Measurements from ENCODE around the gene CYBB.
"Not testable (repeated sequence)": the region's sequence is repeated elsewhere in the genome, so short reads cannot be mapped to it uniquely, and the experiment has no call there.

Gene CYBB

GRCh38 chrX:37759351-37759750 is 20.5 kb upstream of the CYBB start:
- Histone ChIP-seq H3K9me3 (no peaks in the 10 kb centered on the region), H3K4me1 (no peaks in the 10 kb centered on the region), H3K4me3 (no peak overlapping the region), H3K36me3 (no peaks in the 10 kb centered on the region), H3K27me3 (no peaks in the 10 kb centered on the region), H3K27ac (no peak overlapping the region)
- DNase-seq = no peak
- intact Hi-C loops (cut with DNase I; ENCODE audit: low total_unique reads) = no loop called here
- TF ChIP-seq CTCF (IDR thresholded peaks at IDR 0.05) = no peak

GRCh38 chrX:37759878-37760418 is 19.9 kb upstream of the CYBB start:
- intact Hi-C loops (cut with DNase I; ENCODE audit: low total_unique reads) = no loop called here
- Histone ChIP-seq H3K27me3 (no peaks in the 10 kb centered on the region), H3K9me3 (no peaks in the 10 kb centered on the region), H3K27ac (no peak overlapping the region), H3K36me3 (no peaks in the 10 kb centered on the region), H3K4me3 (no peak overlapping the region), H3K4me1 (no peaks in the 10 kb centered on the region)
- no peak for DNase-seq
- no peak for TF ChIP-seq CTCF (IDR thresholded peaks at IDR 0.05)

- no peaks in the 10 kb centered on the region for H3K36me3 ChIP-seq
- no peaks in the 10 kb centered on the region for H3K27me3 ChIP-seq
- DNase-seq = no peak
- H3K4me3 ChIP-seq = no peak overlapping the region
- no peaks in the 10 kb centered on the region for H3K4me1 ChIP-seq
- intact Hi-C loops (cut with DNase I; ENCODE audit: low total_unique reads) = no loop called here
- peaks cover 0 to 2% (median 0%) of the 10 kb centered on the region in 3 donors for H3K9me3 ChIP-seq
- TF ChIP-seq CTCF (IDR thresholded peaks at IDR 0.05) = no peak
- H3K27ac ChIP-seq = no peak overlapping the region
These were observed 16.5 kb upstream of the CYBB start for GRCh38 chrX:37763400-37763799.

GRCh38 chrX:37765507-37765906 is 14.4 kb upstream of the CYBB start:
- Histone ChIP-seq H3K9me3 (peaks cover 0 to 11% (median 0%) of the 10 kb centered on the region in 3 donors), H3K4me3 (no peak overlapping the region), H3K27ac (no peak overlapping the region), H3K4me1 (no peaks in the 10 kb centered on the region), H3K27me3 (no peaks in the 10 kb centered on the region), H3K36me3 (no peaks in the 10 kb centered on the region)
- intact Hi-C loops (cut with DNase I; ENCODE audit: low total_unique reads) = no loop called here
- no peak for TF ChIP-seq CTCF (IDR thresholded peaks at IDR 0.05)
- DNase-seq = no peak

- no peak for TF ChIP-seq CTCF (IDR thresholded peaks at IDR 0.05)
- Histone ChIP-seq H3K4me3 (no peak overlapping the region), H3K36me3 (no peaks in the 10 kb centered on the region), H3K4me1 (no peaks in the 10 kb centered on the region), H3K27me3 (no peaks in the 10 kb centered on the region), H3K27ac (no peak overlapping the region), H3K9me3 (peaks cover 0 to 11% (median 0%) of the 10 kb centered on the region in 3 donors)
- intact Hi-C loops (cut with DNase I; ENCODE audit: low total_unique reads) = no loop called here
- no peak for DNase-seq
These were observed 12.4 kb upstream of the CYBB start for GRCh38 chrX:37767430-37767829.

GRCh38 chrX:37768866-37769265 is 11.0 kb upstream of the CYBB start:
- H3K9me3 ChIP-seq = peaks cover 0 to 11% (median 0%) of the 10 kb centered on the region in 3 donors
- H3K27me3 ChIP-seq; H3K4me3 ChIP-seq; H3K27ac ChIP-seq; H3K36me3 ChIP-seq; H3K4me1 ChIP-seq; DNase-seq; intact Hi-C loops (cut with DNase I; ENCODE audit: low total_unique reads): not testable (repeated sequence)
